Measurements from ENCODE around the gene INTS2. TPM values are rescaled to one million over a fixed set of nuclear protein-coding genes. Genes with fewer than 3 reads are reported as not detected.

The INTS2 gene
- total RNA-seq, 1 donor from 2014 or later, result 12.3 TPM

GRCh38 chr17:61967729-61968128, 39.9 kb upstream of the INTS2 start:
- H3K9me3 Mint-ChIP-seq (ENCODE audit: unreplicated experiment), result no peaks in the 10 kb centered on the region
- TF ChIP-seq, protein P1, sequence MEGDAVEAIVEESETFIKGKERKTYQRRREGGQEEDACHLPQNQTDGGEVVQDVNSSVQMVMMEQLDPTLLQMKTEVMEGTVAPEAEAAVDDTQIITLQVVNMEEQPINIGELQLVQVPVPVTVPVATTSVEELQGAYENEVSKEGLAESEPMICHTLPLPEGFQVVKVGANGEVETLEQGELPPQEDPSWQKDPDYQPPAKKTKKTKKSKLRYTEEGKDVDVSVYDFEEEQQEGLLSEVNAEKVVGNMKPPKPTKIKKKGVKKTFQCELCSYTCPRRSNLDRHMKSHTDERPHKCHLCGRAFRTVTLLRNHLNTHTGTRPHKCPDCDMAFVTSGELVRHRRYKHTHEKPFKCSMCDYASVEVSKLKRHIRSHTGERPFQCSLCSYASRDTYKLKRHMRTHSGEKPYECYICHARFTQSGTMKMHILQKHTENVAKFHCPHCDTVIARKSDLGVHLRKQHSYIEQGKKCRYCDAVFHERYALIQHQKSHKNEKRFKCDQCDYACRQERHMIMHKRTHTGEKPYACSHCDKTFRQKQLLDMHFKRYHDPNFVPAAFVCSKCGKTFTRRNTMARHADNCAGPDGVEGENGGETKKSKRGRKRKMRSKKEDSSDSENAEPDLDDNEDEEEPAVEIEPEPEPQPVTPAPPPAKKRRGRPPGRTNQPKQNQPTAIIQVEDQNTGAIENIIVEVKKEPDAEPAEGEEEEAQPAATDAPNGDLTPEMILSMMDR (IDR thresholded peaks at IDR 0.05; ENCODE audit: unreplicated experiment), result no peak
- H3K36me3 Mint-ChIP-seq (ENCODE audit: low read depth, unreplicated experiment), result peaks cover 5% of the 10 kb centered on the region
- no peaks in the 10 kb centered on the region for H3K4me1 Mint-ChIP-seq (ENCODE audit: unreplicated experiment)
- H3K4me3 Mint-ChIP-seq (ENCODE audit: unreplicated experiment), result peak overlapping the region; percentile 15
- no peak overlapping the region for H3K27ac Mint-ChIP-seq (ENCODE audit: unreplicated experiment)
- no peak for DNase-seq (ENCODE audit: low spot score)
- no peaks in the 10 kb centered on the region for H3K27me3 Mint-ChIP-seq (ENCODE audit: unreplicated experiment)

DNA sequence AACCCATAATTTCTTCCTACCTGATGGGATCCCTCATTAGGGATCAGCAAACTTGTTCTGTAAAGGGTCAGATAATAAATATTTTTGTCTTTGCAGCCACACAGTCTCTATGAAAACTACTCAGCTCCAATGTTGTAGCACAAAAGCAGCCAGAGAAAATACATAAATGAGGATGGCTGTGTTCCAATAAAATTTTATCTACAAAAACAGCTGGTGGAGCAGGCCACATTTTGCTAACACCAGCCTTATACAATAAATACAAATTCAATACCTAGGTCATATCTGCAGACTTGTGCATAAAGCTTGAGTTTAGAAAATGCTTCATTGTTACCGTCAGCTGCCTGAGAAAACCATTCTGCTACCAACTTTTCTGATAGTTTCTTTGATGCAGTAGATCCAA, 38.4 kb upstream of the INTS2 start:
- Mint-ChIP-seq H3K27me3 (ENCODE audit: unreplicated experiment) (no peaks in the 10 kb centered on the region), H3K9me3 (ENCODE audit: unreplicated experiment) (no peaks in the 10 kb centered on the region), H3K36me3 (ENCODE audit: low read depth, unreplicated experiment) (peaks cover 5% of the 10 kb centered on the region), H3K4me1 (ENCODE audit: unreplicated experiment) (no peaks in the 10 kb centered on the region), H3K27ac (ENCODE audit: unreplicated experiment) (no peak overlapping the region), H3K4me3 (ENCODE audit: unreplicated experiment) (no peak overlapping the region)
- no peak for DNase-seq (ENCODE audit: low spot score)
- TF ChIP-seq, protein P1 (IDR thresholded peaks at IDR 0.05; ENCODE audit: unreplicated experiment), result no peak

DNA sequence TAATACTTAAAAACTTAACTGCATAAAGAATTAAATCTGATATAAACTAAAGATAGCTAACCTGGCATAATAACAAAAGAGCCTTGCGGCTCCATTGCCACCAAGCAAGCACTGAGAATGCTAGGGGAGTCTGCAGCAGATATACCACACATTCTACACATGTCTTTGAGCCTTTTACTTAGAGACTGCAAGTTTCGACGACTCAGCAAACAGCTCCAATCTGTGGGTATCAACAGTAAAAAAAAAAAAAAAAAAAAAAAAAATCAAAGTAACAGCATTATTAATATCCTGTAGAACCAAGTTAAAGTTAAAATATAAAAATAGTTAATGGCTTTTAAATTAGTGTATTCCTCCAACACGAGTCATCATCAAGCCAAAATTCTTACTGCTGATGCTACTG, 27.8 kb upstream of the INTS2 start:
- no peaks in the 10 kb centered on the region for H3K27me3 Mint-ChIP-seq (ENCODE audit: unreplicated experiment)
- no peak for DNase-seq (ENCODE audit: low spot score)
- peaks cover 22% of the 10 kb centered on the region for H3K36me3 Mint-ChIP-seq (ENCODE audit: low read depth, unreplicated experiment)
- H3K9me3 Mint-ChIP-seq (ENCODE audit: unreplicated experiment), result no peaks in the 10 kb centered on the region
- H3K4me3 Mint-ChIP-seq (ENCODE audit: unreplicated experiment), result no peak overlapping the region
- H3K27ac Mint-ChIP-seq (ENCODE audit: unreplicated experiment), result no peak overlapping the region
- TF ChIP-seq, protein P1 (IDR thresholded peaks at IDR 0.05; ENCODE audit: unreplicated experiment), result no peak
- H3K4me1 Mint-ChIP-seq (ENCODE audit: unreplicated experiment), result no peaks in the 10 kb centered on the region

- TF ChIP-seq, protein P1 (IDR thresholded peaks at IDR 0.05; ENCODE audit: unreplicated experiment), result no peak
- no peaks in the 10 kb centered on the region for H3K4me1 Mint-ChIP-seq (ENCODE audit: unreplicated experiment)
- H3K4me3 Mint-ChIP-seq (ENCODE audit: unreplicated experiment), result no peak overlapping the region
- peaks cover 12% of the 10 kb centered on the region for H3K36me3 Mint-ChIP-seq (ENCODE audit: low read depth, unreplicated experiment)
- H3K9me3 Mint-ChIP-seq (ENCODE audit: unreplicated experiment), result no peaks in the 10 kb centered on the region
- H3K27ac Mint-ChIP-seq (ENCODE audit: unreplicated experiment), result no peak overlapping the region
- DNase-seq (ENCODE audit: low spot score), result no peak
- H3K27me3 Mint-ChIP-seq (ENCODE audit: unreplicated experiment), result no peaks in the 10 kb centered on the region
Observed at GRCh38 chr17:61947367-61948078, 19.7 kb upstream of the INTS2 start.

- no peaks in the 10 kb centered on the region for H3K27me3 Mint-ChIP-seq (ENCODE audit: unreplicated experiment)
- no peaks in the 10 kb centered on the region for H3K4me1 Mint-ChIP-seq (ENCODE audit: unreplicated experiment)
- DNase-seq (ENCODE audit: low spot score), result no peak
- H3K9me3 Mint-ChIP-seq (ENCODE audit: unreplicated experiment), result no peaks in the 10 kb centered on the region
- TF ChIP-seq, protein P1 (IDR thresholded peaks at IDR 0.05; ENCODE audit: unreplicated experiment), result no peak
- no peak overlapping the region for H3K4me3 Mint-ChIP-seq (ENCODE audit: unreplicated experiment)
- H3K27ac Mint-ChIP-seq (ENCODE audit: unreplicated experiment), result no peak overlapping the region
- peaks cover 9% of the 10 kb centered on the region for H3K36me3 Mint-ChIP-seq (ENCODE audit: low read depth, unreplicated experiment)
Observed at GRCh38 chr17:61946359-61946758, 18.6 kb upstream of the INTS2 start.
